ENCODE measurements around the gene CNTN4. TPM values are rescaled to one million over a fixed set of nuclear protein-coding genes. Genes with fewer than 3 reads are reported as not detected.

The CNTN4 gene
- total and polyA plus RNA-seq, 2 of the 8 experiments (the other 6 are each of a cell fraction or from before 2014, with no cell fraction given): 0.41 to 2.2 TPM

DNA sequence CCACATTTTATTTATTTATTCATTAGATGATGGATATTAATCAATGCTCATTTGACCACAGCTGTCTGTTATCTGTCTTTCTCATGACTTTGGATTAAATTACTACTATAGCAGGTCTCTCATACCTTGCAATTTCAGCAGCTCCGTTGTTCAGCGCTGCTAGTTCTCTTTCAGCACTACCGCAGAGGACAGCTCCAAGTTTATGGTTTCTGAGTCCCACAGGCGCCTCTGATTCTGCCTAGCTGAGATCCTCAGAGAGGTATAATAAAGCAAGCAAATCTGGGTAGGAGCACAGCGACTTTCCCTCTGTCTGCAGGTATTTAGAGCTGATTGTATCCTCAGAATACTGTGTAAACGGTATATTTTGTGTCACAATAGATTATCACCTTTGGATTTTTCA, 204.9 kb downstream of the CNTN4 start (continued):
- TF ChIP-seq, protein P1, sequence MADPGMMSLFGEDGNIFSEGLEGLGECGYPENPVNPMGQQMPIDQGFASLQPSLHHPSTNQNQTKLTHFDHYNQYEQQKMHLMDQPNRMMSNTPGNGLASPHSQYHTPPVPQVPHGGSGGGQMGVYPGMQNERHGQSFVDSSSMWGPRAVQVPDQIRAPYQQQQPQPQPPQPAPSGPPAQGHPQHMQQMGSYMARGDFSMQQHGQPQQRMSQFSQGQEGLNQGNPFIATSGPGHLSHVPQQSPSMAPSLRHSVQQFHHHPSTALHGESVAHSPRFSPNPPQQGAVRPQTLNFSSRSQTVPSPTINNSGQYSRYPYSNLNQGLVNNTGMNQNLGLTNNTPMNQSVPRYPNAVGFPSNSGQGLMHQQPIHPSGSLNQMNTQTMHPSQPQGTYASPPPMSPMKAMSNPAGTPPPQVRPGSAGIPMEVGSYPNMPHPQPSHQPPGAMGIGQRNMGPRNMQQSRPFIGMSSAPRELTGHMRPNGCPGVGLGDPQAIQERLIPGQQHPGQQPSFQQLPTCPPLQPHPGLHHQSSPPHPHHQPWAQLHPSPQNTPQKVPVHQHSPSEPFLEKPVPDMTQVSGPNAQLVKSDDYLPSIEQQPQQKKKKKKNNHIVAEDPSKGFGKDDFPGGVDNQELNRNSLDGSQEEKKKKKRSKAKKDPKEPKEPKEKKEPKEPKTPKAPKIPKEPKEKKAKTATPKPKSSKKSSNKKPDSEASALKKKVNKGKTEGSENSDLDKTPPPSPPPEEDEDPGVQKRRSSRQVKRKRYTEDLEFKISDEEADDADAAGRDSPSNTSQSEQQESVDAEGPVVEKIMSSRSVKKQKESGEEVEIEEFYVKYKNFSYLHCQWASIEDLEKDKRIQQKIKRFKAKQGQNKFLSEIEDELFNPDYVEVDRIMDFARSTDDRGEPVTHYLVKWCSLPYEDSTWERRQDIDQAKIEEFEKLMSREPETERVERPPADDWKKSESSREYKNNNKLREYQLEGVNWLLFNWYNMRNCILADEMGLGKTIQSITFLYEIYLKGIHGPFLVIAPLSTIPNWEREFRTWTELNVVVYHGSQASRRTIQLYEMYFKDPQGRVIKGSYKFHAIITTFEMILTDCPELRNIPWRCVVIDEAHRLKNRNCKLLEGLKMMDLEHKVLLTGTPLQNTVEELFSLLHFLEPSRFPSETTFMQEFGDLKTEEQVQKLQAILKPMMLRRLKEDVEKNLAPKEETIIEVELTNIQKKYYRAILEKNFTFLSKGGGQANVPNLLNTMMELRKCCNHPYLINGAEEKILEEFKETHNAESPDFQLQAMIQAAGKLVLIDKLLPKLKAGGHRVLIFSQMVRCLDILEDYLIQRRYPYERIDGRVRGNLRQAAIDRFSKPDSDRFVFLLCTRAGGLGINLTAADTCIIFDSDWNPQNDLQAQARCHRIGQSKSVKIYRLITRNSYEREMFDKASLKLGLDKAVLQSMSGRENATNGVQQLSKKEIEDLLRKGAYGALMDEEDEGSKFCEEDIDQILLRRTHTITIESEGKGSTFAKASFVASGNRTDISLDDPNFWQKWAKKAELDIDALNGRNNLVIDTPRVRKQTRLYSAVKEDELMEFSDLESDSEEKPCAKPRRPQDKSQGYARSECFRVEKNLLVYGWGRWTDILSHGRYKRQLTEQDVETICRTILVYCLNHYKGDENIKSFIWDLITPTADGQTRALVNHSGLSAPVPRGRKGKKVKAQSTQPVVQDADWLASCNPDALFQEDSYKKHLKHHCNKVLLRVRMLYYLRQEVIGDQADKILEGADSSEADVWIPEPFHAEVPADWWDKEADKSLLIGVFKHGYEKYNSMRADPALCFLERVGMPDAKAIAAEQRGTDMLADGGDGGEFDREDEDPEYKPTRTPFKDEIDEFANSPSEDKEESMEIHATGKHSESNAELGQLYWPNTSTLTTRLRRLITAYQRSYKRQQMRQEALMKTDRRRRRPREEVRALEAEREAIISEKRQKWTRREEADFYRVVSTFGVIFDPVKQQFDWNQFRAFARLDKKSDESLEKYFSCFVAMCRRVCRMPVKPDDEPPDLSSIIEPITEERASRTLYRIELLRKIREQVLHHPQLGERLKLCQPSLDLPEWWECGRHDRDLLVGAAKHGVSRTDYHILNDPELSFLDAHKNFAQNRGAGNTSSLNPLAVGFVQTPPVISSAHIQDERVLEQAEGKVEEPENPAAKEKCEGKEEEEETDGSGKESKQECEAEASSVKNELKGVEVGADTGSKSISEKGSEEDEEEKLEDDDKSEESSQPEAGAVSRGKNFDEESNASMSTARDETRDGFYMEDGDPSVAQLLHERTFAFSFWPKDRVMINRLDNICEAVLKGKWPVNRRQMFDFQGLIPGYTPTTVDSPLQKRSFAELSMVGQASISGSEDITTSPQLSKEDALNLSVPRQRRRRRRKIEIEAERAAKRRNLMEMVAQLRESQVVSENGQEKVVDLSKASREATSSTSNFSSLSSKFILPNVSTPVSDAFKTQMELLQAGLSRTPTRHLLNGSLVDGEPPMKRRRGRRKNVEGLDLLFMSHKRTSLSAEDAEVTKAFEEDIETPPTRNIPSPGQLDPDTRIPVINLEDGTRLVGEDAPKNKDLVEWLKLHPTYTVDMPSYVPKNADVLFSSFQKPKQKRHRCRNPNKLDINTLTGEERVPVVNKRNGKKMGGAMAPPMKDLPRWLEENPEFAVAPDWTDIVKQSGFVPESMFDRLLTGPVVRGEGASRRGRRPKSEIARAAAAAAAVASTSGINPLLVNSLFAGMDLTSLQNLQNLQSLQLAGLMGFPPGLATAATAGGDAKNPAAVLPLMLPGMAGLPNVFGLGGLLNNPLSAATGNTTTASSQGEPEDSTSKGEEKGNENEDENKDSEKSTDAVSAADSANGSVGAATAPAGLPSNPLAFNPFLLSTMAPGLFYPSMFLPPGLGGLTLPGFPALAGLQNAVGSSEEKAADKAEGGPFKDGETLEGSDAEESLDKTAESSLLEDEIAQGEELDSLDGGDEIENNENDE (IDR thresholded peaks at IDR 0.05; ENCODE audit: insufficient replicate concordance, low read length): peak; percentile 52
- TF ChIP-seq, protein P2, sequence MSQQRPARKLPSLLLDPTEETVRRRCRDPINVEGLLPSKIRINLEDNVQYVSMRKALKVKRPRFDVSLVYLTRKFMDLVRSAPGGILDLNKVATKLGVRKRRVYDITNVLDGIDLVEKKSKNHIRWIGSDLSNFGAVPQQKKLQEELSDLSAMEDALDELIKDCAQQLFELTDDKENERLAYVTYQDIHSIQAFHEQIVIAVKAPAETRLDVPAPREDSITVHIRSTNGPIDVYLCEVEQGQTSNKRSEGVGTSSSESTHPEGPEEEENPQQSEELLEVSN (IDR thresholded peaks at IDR 0.05): no peak
- no peak for TF ChIP-seq GTF2F1 (IDR thresholded peaks at IDR 0.05; ENCODE audit: borderline replicate concordance, low read depth, low read length)
- 0 out of 4 replicates have a peak, but pooled peaks of 1 of the 2 experiments have one; percentile 12 for TF ChIP-seq RAD21 (IDR thresholded peaks at IDR 0.05 in 1 of 2, conservative IDR thresholded peaks at IDR 0.05 in 1 of 2; ENCODE audit: low read depth in 2 of 2, low read length in 2 of 2)
